ENCODE results near the gene LMX1A.
A peak's percentile ranks its signal among the peaks of the same experiment; 100 is the strongest.

The LMX1A gene

GRCh38 chr1:165215676-165216075, 140.8 kb downstream of the LMX1A start:
- DNase-seq, result no peak

- DNase-seq, result no peak
These were observed 144.3 kb downstream of the LMX1A start for GRCh38 chr1:165212229-165212628.

- DNase-seq, result peak in 1 of 2 experiments; percentile 30
These were observed 148.5 kb downstream of the LMX1A start for GRCh38 chr1:165207853-165208515.

GRCh38 chr1:165205145-165205544, 151.4 kb downstream of the LMX1A start:
- no peak for DNase-seq

GRCh38 chr1:165204548-165204947, 152.0 kb downstream of the LMX1A start:
- no peak for DNase-seq

GRCh38 chr1:165191087-165191486, 165.4 kb downstream of the LMX1A start:
- no peak for DNase-seq

- DNase-seq, result no peak
These were observed 166.6 kb downstream of the LMX1A start for GRCh38 chr1:165189913-165190312.

- DNase-seq, result no peak
These were observed 167.5 kb downstream of the LMX1A start for GRCh38 chr1:165189011-165189410.

GRCh38 chr1:165187031-165188009, 169.2 kb downstream of the LMX1A start:
- DNase-seq, result peak; percentile 58 to 87

GRCh38 chr1:165185161-165185889, 171.2 kb downstream of the LMX1A start:
- no peak for DNase-seq

- DNase-seq, result no peak
These were observed 173.5 kb downstream of the LMX1A start for GRCh38 chr1:165182975-165183374.

- no peak for DNase-seq
These were observed 177.2 kb downstream of the LMX1A start for GRCh38 chr1:165179306-165179705.

GRCh38 chr1:165174491-165174890, 182.0 kb downstream of the LMX1A start:
- DNase-seq, result peak; percentile 84 to 92

- no peak for DNase-seq
These were observed 182.7 kb downstream of the LMX1A start for GRCh38 chr1:165173818-165174217.

- DNase-seq, result no peak
These were observed 183.1 kb downstream of the LMX1A start for GRCh38 chr1:165173409-165173808.

- no peak for DNase-seq
These were observed 183.8 kb downstream of the LMX1A start for GRCh38 chr1:165172666-165173065.

GRCh38 chr1:165169729-165170128, 186.8 kb downstream of the LMX1A start:
- no peak for DNase-seq

GRCh38 chr1:165169028-165169427, 187.5 kb downstream of the LMX1A start:
- no peak for DNase-seq

- no peak for DNase-seq
These were observed 188.0 kb downstream of the LMX1A start for GRCh38 chr1:165168467-165168866.

- peak; percentile 60 to 66 for DNase-seq
These were observed 193.8 kb downstream of the LMX1A start for GRCh38 chr1:165162671-165163241.

GRCh38 chr1:165161130-165161529, 195.4 kb downstream of the LMX1A start:
- no peak for DNase-seq

GRCh38 chr1:165153182-165153581, 203.3 kb downstream of the LMX1A start:
- no peak for DNase-seq

GRCh38 chr1:165152727-165153126, 203.8 kb downstream of the LMX1A start:
- peak; percentile 76 to 87 for DNase-seq
